SK-N-MC (cell line): Measurements from ENCODE around the gene ZMYND15.

ENCODE experiments used
- EZH2 ChIP-seq: fragments of 200-600 bp; sonication (generic); IDR thresholded peaks from one replicate; pipeline ENCODE4 v1.6.1; 2017; ENCODE audit warnings: antibody characterized with exemption
- FOXP2 ChIP-seq: optimal IDR thresholded peaks from 2 replicates; pipeline ENCODE3; 2011; ENCODE audit warnings: mild to moderate bottlenecking, moderate library complexity; ENCODE audit not compliant: insufficient read depth; ENCODE audit errors: extremely low read length, control extremely low read depth
- POLR2AphosphoS5 ChIP-seq: IDR thresholded peaks from 2 replicates; pipeline ENCODE4 v1.6.1; 2012; ENCODE audit warnings: mild to moderate bottlenecking, low read depth, low read length, borderline replicate concordance

DNA sequence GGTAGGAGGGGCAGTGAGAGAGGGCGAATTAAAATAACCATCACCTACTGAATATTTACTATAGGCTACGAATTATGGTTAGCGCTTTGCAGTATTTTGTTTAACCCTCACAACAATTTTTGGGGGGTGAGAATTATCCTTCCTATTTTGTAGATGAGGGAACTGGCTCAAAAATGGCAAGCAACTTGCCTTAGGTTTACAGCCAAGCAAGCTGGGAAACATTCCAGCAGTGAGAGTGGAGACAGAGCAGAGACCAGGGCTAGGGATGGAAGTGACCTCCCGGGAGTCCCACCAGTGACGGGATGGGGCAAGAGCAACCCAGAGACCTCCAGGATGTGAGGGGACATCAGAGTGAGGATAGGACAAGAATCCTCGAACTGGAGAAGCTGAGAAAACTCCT lies 46.9 kb downstream of the ZMYND15 start:
- TF ChIP-seq EZH2 (no peak), FOXP2 (no peak), POLR2AphosphoS5 (no peak)
